GM19438 (cell line): Measurements from ENCODE around the gene SIK2.
"Not testable (repeated sequence)": the region's sequence is repeated elsewhere in the genome, so short reads cannot be mapped to it uniquely, and the experiment has no call there.

Experiments used
- ATAC-seq: cut with Tn5 transposase; IDR thresholded peaks from one replicate; pipeline ENCODE4 v1.9.1; 2021; ENCODE audit warnings: low read depth; ENCODE audit not compliant: unreplicated experiment

SIK2 gene

GRCh38 chr11:111654601-111655000, 52.4 kb downstream of the SIK2 start:
- no peak for ATAC-seq

- ATAC-seq, result no peak
These were observed 53.7 kb downstream of the SIK2 start for GRCh38 chr11:111655924-111656323.

DNA sequence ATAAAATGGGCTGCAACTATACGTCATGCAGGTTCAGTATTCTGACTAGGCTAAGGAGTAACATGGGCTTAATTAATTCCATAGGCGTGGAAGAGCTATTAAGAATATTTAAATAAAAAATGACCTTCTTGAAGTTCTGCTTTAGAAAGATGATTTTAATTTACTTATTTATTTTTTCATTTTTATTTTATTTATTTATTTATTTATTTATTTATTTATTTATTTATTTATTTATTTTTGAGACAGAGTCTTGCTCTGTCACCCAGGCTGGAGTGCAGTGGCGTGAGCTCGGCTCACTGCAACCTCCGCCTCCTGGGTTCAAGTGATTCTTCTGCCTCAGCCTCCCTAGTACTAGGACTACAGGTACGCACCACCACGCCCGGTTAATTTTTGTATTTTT, 55.7 kb downstream of the SIK2 start:
- not testable (repeated sequence) for ATAC-seq

- not testable (repeated sequence) for ATAC-seq
These were observed 56.2 kb downstream of the SIK2 start for GRCh38 chr11:111658493-111658892.

- no peak for ATAC-seq
These were observed 57.2 kb downstream of the SIK2 start for GRCh38 chr11:111659201-111660115.

GRCh38 chr11:111660822-111661221, 58.6 kb downstream of the SIK2 start:
- no peak for ATAC-seq

- no peak for ATAC-seq
These were observed 61.6 kb downstream of the SIK2 start for GRCh38 chr11:111663820-111664219.

- no peak for ATAC-seq
These were observed 63.5 kb downstream of the SIK2 start for GRCh38 chr11:111665777-111666176.

GRCh38 chr11:111668980-111669379, 66.7 kb downstream of the SIK2 start:
- ATAC-seq, result no peak

- no peak for ATAC-seq
These were observed 69.1 kb downstream of the SIK2 start for GRCh38 chr11:111671383-111671782.

DNA sequence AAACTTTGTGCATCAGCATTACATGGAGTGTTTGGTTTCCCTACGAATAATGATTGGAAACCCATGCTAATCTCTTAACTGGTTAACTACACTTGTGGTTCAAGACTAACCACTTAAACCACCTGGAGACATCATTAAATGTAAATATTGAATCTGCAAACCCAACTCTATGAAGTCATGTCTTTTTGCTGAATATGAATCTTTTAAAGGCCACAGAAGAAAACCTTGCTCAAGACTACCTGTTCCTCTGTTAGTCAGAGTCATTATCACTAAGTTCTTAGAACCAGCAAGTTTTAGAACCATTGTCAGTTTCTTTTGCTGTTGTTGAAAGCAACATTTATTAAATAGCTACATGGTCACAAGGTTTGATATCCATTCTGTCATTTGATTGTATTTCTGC, 70.7 kb downstream of the SIK2 start:
- ATAC-seq, result no peak

DNA sequence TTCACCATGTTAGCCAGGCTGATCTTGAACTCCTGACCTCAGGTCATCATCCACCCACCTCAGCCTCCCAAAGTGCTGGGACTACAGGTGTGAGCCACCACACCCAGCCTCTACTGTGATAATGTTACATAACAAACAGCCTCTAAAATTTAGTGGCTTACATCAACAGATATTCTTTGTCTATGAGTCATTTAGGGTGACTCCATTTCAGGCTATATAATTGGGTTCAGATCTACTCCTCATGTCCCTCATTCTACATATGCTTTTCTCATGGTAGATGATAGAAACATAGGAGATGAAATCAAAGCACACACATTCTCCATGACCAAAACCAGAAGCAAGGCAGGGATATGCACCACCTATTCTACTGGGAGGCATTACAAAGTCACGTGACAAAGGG, 72.7 kb downstream of the SIK2 start:
- no peak for ATAC-seq

GRCh38 chr11:111675891-111676290, 73.6 kb downstream of the SIK2 start:
- no peak for ATAC-seq

- no peak for ATAC-seq
These were observed 74.8 kb downstream of the SIK2 start for GRCh38 chr11:111676878-111677585.

DNA sequence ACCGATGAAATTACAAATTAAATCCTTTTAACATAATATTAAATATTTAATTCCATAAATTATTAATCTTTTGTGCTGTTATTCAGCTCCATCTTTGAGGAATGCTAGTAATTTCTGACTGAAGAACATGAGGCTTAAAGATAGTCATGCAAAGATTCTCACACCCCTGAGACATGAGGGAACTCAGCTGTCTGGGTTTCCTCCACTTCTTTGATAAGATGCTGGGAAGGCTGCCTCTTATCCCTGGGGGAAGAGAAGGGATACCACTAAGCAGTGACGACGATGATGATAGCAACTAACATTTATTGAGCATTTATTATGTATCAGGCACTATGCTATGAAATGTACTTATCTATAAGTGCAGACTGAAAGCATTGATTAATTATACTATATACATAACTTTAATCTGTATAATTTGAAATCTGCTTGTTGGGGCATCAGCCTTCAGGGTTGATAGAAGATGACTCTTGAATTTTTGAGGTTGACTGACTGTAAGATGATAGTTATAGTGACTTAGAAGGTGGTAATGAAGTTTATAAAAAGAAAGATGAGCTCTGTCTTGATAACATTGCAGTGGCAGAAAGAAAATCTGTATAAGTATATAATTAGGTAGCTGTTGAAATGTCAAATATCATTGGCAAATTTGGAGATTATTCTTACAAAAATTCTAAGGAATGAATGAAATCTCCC, 78.4 kb downstream of the SIK2 start:
- ATAC-seq, result no peak

GRCh38 chr11:111683806-111684205, 81.6 kb downstream of the SIK2 start:
- no peak for ATAC-seq

DNA sequence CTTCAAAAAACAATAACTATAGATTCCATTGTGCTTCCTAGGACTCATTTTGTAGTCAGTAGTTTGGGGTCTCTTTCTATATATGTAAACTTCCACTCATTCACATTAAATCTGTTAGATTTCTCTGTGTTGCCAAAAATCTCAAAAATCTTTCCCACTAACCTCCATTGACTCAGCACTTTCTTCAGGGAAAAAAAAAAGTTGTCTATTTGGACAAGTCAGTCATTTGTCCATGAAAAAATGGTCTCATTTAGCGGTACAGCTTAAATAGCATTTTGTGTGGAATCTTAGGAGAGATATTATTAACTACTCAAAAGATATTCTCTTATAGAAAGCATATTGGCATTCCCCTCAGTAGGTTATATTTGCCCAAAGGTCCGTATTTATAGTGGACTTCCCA, 82.0 kb downstream of the SIK2 start:
- no peak for ATAC-seq

GRCh38 chr11:111688013-111688412, 85.8 kb downstream of the SIK2 start:
- no peak for ATAC-seq

DNA sequence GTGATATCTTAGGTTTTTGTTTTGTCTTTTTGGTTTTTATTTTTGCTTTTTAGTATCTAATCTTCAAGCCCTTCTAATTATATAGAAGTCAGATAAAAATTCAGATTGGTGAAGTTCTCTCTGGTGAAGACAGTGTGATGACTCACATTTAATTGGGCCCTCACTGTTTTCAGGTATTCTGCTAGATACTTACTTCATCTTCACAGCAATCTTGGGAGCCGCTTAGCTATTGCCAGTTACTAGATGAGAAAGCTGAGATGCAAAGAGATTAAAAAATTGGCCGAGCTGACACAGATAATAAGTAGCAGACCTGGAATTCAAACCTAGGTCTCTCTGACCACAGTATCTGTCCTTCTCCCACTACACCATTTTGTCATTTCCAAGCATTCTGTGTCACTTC, 88.9 kb downstream of the SIK2 start:
- ATAC-seq, result no peak

DNA sequence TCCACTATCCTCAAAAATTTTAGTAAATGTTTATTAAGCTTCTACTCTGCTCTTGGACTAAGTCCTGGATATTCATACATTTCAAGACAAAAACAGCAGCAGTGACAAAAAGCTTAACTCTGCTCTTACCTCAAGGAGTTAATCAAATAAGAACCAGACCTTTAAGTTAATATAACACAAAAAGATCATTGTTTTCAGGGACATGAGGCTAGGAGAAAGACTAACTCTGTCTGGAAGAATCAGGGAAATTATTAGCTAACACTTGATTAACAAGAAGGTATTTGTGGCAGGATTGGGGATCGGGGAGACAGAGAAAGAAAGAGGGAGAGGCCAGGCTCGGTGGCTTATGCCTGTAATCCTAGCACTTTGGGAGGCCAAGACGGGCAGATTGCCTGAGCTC, 89.5 kb downstream of the SIK2 start:
- no peak for ATAC-seq

DNA sequence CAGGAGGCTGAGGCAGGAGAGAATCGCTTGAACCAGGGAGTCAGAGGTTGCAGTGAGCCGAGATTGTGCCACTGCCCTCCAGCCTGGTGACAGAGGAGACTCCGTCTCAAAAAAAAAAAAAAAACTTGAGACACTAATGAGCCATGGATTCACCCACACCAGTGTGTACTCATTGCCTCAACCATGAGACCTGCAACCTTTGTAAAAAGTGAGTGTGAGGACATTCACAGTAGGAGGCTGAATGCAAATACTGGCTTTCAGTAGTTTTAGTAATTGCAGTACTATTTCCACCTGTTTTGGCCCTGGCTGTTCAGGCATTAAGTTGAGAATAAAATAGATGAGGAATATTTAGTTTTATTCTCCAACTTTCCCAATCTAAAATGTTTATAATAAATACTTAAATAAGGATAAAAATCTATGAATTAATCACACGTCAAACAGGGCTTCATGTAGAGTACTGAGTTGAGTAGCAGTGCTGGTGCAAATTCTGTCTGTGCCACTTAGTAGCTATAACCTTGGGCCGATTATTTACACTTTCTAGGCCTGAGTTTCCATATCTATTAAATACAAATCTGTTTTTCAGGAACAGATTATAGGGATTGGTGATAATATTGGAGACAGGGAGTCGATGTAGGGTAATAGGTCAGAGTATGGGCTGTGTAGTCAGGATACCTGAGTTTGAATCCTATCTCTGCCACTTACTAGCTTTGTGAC, 91.1 kb downstream of the SIK2 start:
- no peak for ATAC-seq
